T-cell (primary cell): Measurements from ENCODE around the gene TSC22D1. TPM values are rescaled to one million over a fixed set of nuclear protein-coding genes. Genes with fewer than 3 reads are reported as not detected.

Experiments
- ATAC-seq, 4 experiments: fragments of 200-7000 bp in 3 of 4; fragments of 150-1000 bp in 1 of 4; cut with Tn5 transposase; replicated peaks in 1 of 4; 1 replicate in 3 of 4; 2 replicates in 1 of 4; pipeline ENCODE4 v1.10.0; 2021; ENCODE audit warnings: moderate library complexity in 3 of 4, mild to moderate bottlenecking in 2 of 4, moderate number of reproducible peaks in 1 of 4
- CTCF ChIA-PET, 2 donors: fragments of 300-600 bp; sonication (Branson Sonifier 250); formaldehyde crosslinking; loops; one replicate each; lab custom pipeline; 2022; ENCODE audit warnings: antibody characterized with exemption in 2 of 2; lab: Charles Lee
- POLR2A ChIA-PET, 2 donors: fragments of 300-600 bp; sonication (Branson Sonifier 250); formaldehyde crosslinking; loops; one replicate each; lab custom pipeline; 2022; ENCODE audit warnings: antibody characterized with exemption in 2 of 2; lab: Charles Lee
- DNase-seq, 35 experiments: peaks; one replicate each; pipeline versions ENCODE4 v3.0.0 to v3.0.0-alpha.2; 2013 to 2023
- H3K27ac ChIP-seq: one replicate; pipeline ENCODE4 v1.5.1; 2013; ENCODE audit warnings: low read length
- H3K27me3 ChIP-seq, 2 experiments: replicated peaks in 1 of 2; 1 replicate in 1 of 2; 2 replicates in 1 of 2; pipeline versions ENCODE4 v1.6.1 to v1.7.0; 2013; ENCODE audit warnings: low read length in 1 of 2, mixed read lengths in 1 of 2; ENCODE audit not compliant: control insufficient read depth in 2 of 2, insufficient read depth in 2 of 2; ENCODE audit errors: extremely low read depth in 1 of 2
- H3K36me3 ChIP-seq, 2 donors: 1 replicate in 1 of 2; 2 replicates in 1 of 2; pipeline versions ENCODE4 v1.6.1 to v1.7.0; 2013; ENCODE audit warnings: low read length in 1 of 2; ENCODE audit not compliant: control insufficient read depth in 2 of 2, insufficient read depth in 1 of 2; ENCODE audit errors: extremely low read depth in 1 of 2
- H3K4me1 ChIP-seq, 2 experiments: 1 replicate in 1 of 2; 2 replicates in 1 of 2; pipeline versions ENCODE4 v1.6.1 to v1.7.0; 2013; ENCODE audit warnings: low read length in 2 of 2, mixed read lengths in 1 of 2; ENCODE audit not compliant: insufficient read depth in 2 of 2, control insufficient read depth in 1 of 2; ENCODE audit errors: extremely low read depth in 1 of 2
- H3K4me3 ChIP-seq, 2 donors: 1 replicate in 1 of 2; 2 replicates in 1 of 2; pipeline versions ENCODE4 v1.5.1 to v1.7.0; 2013; ENCODE audit warnings: mild to moderate bottlenecking in 2 of 2, low read length in 1 of 2, moderate library complexity in 1 of 2; ENCODE audit not compliant: control insufficient read depth in 1 of 2; ENCODE audit errors: extremely low read depth in 1 of 2
- H3K9me3 ChIP-seq: 2 replicates; pipeline ENCODE4 v1.7.0; 2013
- H3K27ac Mint-ChIP-seq, 2 donors: one replicate each; pipeline ENCODE4 v1.8.0; 2020 to 2021; ENCODE audit warnings: mild to moderate bottlenecking in 2 of 2, mixed read lengths in 2 of 2
- H3K27me3 Mint-ChIP-seq, 2 donors: one replicate each; pipeline ENCODE4 v1.8.0; 2021 to 2022; ENCODE audit warnings: mixed read lengths in 2 of 2
- H3K36me3 Mint-ChIP-seq: one replicate; pipeline ENCODE4 v1.8.0; 2021; ENCODE audit warnings: mixed read lengths
- H3K4me1 Mint-ChIP-seq, 3 donors: one replicate each; pipeline ENCODE4 v1.8.0; 2020 to 2022; ENCODE audit warnings: mixed read lengths in 3 of 3, mild to moderate bottlenecking in 1 of 3
- H3K4me3 Mint-ChIP-seq, 3 donors: one replicate each; pipeline ENCODE4 v1.8.0; 2020 to 2022; ENCODE audit warnings: mild to moderate bottlenecking in 3 of 3, mixed read lengths in 3 of 3, moderate library complexity in 3 of 3
- H3K9me3 Mint-ChIP-seq, 3 donors: one replicate each; pipeline ENCODE4 v1.8.0; 2020 to 2022; ENCODE audit warnings: mixed read lengths in 3 of 3
- WGBS: methylation state at CpG from one replicate; pipeline ENCODE4 v1.1.5; 2013; ENCODE audit warnings: missing lambda C conversion rate; ENCODE audit not compliant: insufficient coverage; 5-methylcytosine and 5-hydroxymethylcytosine counted together
- total RNA-seq, 35 experiments: library from RNA in 6 of 35; stranded (reverse) in 6 of 35; fragments of 120-200 nt in 1 of 35; gene quantifications; one replicate each; pipeline versions ENCODE4 v1.2.1 to v1.2.4 and lab custom pipeline; 2013 to 2026

Gene TSC22D1
- total RNA-seq, 5 donors from 2014 or later (not counting 1 experiment from before 2014, with no cell fraction given) = 32.5 to 40.4 (median 36.4) TPM

DNA sequence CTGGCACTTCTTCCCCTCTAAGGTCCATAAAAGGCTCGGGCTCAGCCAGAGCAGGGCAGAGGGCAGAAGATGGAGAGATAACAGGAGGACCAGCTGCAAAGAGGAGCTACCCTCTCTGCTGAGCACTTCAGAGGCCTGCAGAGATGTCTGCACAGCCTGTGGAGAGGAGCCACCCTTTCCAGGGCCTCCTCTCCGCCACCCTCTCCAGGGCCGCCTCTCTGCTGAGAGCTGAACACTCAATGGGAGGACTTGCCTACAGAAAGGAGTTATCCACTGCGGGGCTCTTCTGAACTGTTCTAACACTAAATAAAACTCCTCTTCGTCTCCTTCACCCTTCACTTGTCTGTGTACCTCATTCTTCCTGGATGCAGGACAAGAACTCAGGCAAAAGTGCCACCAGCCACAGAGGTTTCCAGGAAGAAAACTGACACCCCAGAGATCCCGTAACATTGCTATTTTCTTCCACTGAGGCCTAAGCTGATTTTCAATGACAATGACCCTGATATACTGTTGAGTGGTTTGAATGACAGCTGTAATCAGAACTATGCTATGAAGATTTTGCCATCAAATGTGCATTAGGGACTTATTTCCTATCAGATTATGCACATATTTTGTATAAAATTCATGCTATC, 16.2 kb upstream of the TSC22D1 start:
- no peak for ATAC-seq
- Histone ChIP-seq H3K4me1 (no peaks in the 10 kb centered on the region), H3K27me3 (peaks cover 0 to 25% of the 10 kb centered on the region in 2 experiments), H3K9me3 (no peaks in the 10 kb centered on the region), H3K36me3 (no peaks in the 10 kb centered on the region), H3K4me3 (no peak overlapping the region), H3K27ac (no peak overlapping the region)
- Mint-ChIP-seq H3K4me3 (no peak overlapping the region), H3K27me3 (peaks cover 12 to 21% of the 10 kb centered on the region in 2 donors), H3K27ac (no peak overlapping the region), H3K9me3 (no peaks in the 10 kb centered on the region), H3K36me3 (no peaks in the 10 kb centered on the region), H3K4me1 (peaks cover 0 to 3% (median 0%) of the 10 kb centered on the region in 3 donors)
- ChIA-PET POLR2A (no interaction called here), CTCF (no interaction called here)
- 100% methylated on average over 2 of the region's 6 CpGs for WGBS
- DNase-seq = no peak

DNA sequence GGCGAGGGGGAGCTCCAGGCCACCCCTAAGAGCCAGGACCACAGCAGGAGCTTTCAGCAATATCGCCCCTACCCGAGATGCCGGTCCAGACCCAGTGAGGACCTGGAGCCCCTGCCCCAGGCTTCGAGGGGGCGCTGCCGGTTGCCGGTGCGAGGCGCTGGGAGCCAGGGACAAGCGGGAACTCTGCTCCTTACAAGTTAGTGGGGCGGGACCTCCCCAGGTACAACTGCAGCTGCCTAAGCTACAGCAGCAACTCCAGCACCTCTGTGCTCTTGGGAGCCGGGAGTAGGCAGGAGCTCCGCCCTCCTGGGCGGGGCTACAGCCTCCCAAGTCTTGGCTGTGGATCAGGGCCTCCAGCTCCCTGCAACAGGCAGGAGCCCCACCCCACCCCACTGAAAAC, 15.2 kb upstream of the TSC22D1 start:
- CTCF ChIA-PET = no interaction called here

DNA sequence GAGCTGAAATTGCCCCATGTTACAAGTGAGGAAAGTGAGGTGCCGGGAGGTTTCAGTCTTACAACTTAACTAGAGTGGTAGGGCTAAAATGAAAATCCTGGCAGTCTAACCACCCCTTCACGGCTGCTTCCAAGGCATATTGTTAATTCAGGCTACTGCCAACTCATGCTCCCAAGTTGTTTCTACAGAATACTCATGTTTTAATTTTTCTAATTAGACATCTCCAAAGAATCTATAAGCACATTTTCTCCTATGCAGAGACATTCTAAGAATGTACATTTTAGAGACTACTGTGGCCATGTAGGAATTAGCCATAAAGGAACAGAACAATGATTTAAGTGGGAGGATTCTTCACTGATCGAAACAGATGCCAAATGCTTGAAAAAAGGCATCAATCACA, 7.0 kb upstream of the TSC22D1 start:
- Mint-ChIP-seq H3K36me3 (no peaks in the 10 kb centered on the region), H3K4me3 (no peak overlapping the region), H3K4me1 (peaks cover 0 to 4% (median 3%) of the 10 kb centered on the region in 3 donors), H3K9me3 (no peaks in the 10 kb centered on the region), H3K27ac (no peak overlapping the region), H3K27me3 (peaks cover 10% of the 10 kb centered on the region in 2 donors)
- Histone ChIP-seq H3K9me3 (no peaks in the 10 kb centered on the region), H3K36me3 (no peaks in the 10 kb centered on the region), H3K4me1 (peaks cover 2% of the 10 kb centered on the region in 2 experiments), H3K27ac (no peak overlapping the region), H3K4me3 (no peak overlapping the region), H3K27me3 (no peaks in the 10 kb centered on the region)
- DNase-seq = no peak
- POLR2A ChIA-PET = interaction anchor here in 1 of 2 donors (0.7 kb wide), 1 partner anchor 99 kb away, joined by 3 read pairs; no protein-coding TSS in a partner anchor
- no peak for ATAC-seq
- WGBS = no CpG with 5 or more reads among the region's 3 CpGs
- CTCF ChIA-PET = no interaction called here

More for the DNA sequence above, 15.2 kb upstream of the TSC22D1 start:
- POLR2A ChIA-PET = no interaction called here
- no peak for DNase-seq
- Mint-ChIP-seq H3K4me1 (peaks cover 0 to 3% (median 0%) of the 10 kb centered on the region in 3 donors), H3K27me3 (peaks cover 19 to 29% of the 10 kb centered on the region in 2 donors), H3K9me3 (no peaks in the 10 kb centered on the region), H3K4me3 (no peak overlapping the region), H3K36me3 (no peaks in the 10 kb centered on the region), H3K27ac (no peak overlapping the region)
- H3K4me3 ChIP-seq = no peak overlapping the region
- no peak for ATAC-seq
- H3K4me1 ChIP-seq = no peaks in the 10 kb centered on the region
- 88% methylated on average over 15 of the region's 15 CpGs for WGBS
- H3K27me3 ChIP-seq = peaks cover 0 to 25% of the 10 kb centered on the region in 2 experiments
- no peak overlapping the region for H3K27ac ChIP-seq
- no peaks in the 10 kb centered on the region for H3K9me3 ChIP-seq
- no peaks in the 10 kb centered on the region for H3K36me3 ChIP-seq

DNA sequence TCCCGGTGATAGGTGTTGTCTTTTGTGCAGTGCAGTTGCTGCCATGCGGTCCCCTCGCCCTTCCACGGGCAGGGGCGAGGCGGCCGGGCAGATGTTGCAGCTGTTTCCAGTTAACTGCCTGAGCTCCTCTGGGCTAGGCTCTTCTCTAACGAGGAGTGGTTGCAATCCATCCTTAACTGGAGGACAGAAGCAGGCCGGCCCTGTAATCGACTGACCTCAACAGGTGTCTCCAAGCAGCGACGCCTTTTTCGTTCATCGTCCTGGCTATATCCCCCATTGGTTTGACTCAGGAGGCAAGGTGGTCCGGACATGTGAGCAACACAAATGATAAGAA, 1.9 kb upstream of the TSC22D1 start:
- Mint-ChIP-seq H3K27ac (peak overlapping the region; percentile 71 to 86), H3K9me3 (no peaks in the 10 kb centered on the region), H3K36me3 (no peaks in the 10 kb centered on the region), H3K4me3 (peak overlapping the region; percentile 91 to 98 (median 93)), H3K4me1 (peaks cover 25 to 33% (median 32%) of the 10 kb centered on the region in 3 donors), H3K27me3 (no peaks in the 10 kb centered on the region)
- no peak for ATAC-seq
- peak in 1 of 35 experiments; percentile 4 for DNase-seq
- ChIA-PET POLR2A (no interaction called here), CTCF (interaction anchor here in 1 of 2 donors (1.0 to 1.8 kb wide), 2 partner anchors 21 to 95 kb away, joined by 3 to 7 read pairs; no protein-coding TSS in a partner anchor)
- 3% methylated on average over 14 of the region's 15 CpGs for WGBS
- H3K36me3 ChIP-seq = no peaks in the 10 kb centered on the region
- peak overlapping the region; percentile 91 for H3K27ac ChIP-seq
- no peaks in the 10 kb centered on the region for H3K9me3 ChIP-seq
- no peaks in the 10 kb centered on the region for H3K27me3 ChIP-seq
- H3K4me3 ChIP-seq = peak overlapping the region; percentile 77 to 92
- peaks cover 8 to 32% of the 10 kb centered on the region in 2 experiments for H3K4me1 ChIP-seq

DNA sequence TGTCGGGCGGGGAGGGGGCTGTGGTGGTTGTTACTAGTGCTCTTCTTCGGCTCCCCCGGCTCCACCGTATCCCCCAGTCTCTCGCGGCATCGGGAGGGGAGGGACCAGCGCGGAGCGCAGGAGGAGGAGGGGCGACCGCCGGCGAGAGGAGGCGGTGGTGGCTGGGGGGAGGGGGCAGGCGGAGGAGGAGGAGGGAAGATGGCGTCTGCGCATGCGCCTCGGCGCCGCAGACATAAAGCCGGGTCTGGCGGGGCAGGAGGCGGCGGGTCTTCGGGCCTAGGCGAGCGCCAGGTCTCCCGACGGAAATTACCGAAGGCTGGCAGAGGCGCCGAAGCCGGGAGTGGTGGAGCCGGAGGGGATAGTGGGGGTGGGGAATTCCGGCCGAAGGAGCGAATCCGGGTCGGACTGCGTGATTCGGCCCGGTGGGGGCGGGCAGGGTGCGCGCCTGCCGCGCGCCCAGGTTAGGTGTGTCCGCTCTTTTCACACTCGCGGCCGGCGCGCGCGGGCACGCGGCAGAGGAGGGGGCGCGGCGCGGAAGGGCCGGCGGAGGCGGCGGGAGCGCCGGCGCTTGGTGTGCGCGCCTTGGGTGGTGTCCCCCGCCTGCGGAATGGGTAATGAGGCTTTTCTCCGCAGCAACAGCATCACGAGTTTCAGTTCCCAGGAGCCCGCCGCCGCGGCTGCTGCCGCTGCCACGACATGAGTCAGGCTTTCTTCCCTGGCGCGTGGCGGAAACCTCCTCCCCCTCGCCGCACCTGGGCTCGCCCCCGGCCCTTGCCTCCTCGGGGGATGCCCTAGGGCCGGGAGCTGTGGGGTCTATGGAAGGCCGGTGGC, 1.3 kb upstream of the TSC22D1 start:
- ChIA-PET CTCF (interaction anchor here in 1 of 2 donors (1.0 to 1.8 kb wide), 2 partner anchors 21 to 94 kb away, joined by 3 to 7 read pairs; no protein-coding TSS in a partner anchor), POLR2A (no interaction called here)
- Mint-ChIP-seq H3K4me1 (peaks cover 31 to 38% (median 38%) of the 10 kb centered on the region in 3 donors), H3K27ac (peak overlapping the region; percentile 90), H3K27me3 (no peaks in the 10 kb centered on the region), H3K9me3 (no peaks in the 10 kb centered on the region), H3K4me3 (peak overlapping the region; percentile 91 to 98 (median 93)), H3K36me3 (no peaks in the 10 kb centered on the region)
- DNase-seq (peak; percentile 85 to 97 (median 94)), ATAC-seq (peak; percentile 71 to 80 (median 75))
- peaks cover 8 to 34% of the 10 kb centered on the region in 2 experiments for H3K4me1 ChIP-seq
- WGBS = 0% methylated on average over 86 of the region's 94 CpGs
- no peaks in the 10 kb centered on the region for H3K9me3 ChIP-seq
- H3K27me3 ChIP-seq = no peaks in the 10 kb centered on the region
- H3K27ac ChIP-seq = peak overlapping the region; percentile 91
- H3K36me3 ChIP-seq = no peaks in the 10 kb centered on the region
- peak overlapping the region; percentile 77 to 92 for H3K4me3 ChIP-seq
